C4-2B (cell line): ENCODE measurements around the gene FOXB2.
"Not testable (repeated sequence)": the region's sequence is repeated elsewhere in the genome, so short reads cannot be mapped to it uniquely, and the experiment has no call there.

ENCODE experiments used
- H3K27ac ChIP-seq: fragments of 450-650 bp; 2 replicates; pipeline ENCODE4 v1.5.1; 2017
- CTCF ChIP-seq: fragments of 450-650 bp; conservative IDR thresholded peaks from 2 replicates; pipeline ENCODE4 v1.5.1; 2017; ENCODE audit warnings: mild to moderate bottlenecking
- ZFX ChIP-seq: fragments of 450-650 bp; IDR thresholded peaks from 2 replicates; pipeline ENCODE4 v1.6.1; 2017

The FOXB2 gene

GRCh38 chr9:77030045-77030444 lies 10.6 kb downstream of the FOXB2 start:
- H3K27ac ChIP-seq: no peak overlapping the region
- no peak for TF ChIP-seq CTCF
- no peak for TF ChIP-seq ZFX

- TF ChIP-seq ZFX (no peak), CTCF (no peak)
- no peak overlapping the region for H3K27ac ChIP-seq
Measured at GRCh38 chr9:77038281-77039036, 19.0 kb downstream of the FOXB2 start.

- no peak for TF ChIP-seq CTCF
- no peak for TF ChIP-seq ZFX
- H3K27ac ChIP-seq: no peak overlapping the region
Measured at GRCh38 chr9:77040340-77040739, 20.9 kb downstream of the FOXB2 start.

DNA sequence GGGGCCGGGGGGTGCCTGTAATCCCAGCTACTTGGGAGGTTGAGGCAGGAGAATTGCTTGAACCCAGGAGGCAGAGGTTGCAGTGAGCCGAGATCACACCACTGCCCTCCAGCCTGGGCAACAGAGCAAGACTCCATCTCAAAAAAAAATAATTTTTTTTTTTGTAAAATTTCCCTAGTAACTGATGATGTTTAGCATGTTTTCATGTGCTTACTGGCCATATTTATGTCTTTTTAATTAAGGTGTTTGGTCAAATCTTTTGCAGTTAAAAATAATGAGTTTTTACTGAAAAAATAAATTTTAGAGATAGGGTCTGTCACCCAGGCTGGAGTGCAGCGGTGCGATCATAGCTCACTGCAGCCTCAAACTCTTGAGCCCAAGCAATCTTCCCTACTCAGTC lies 24.3 kb downstream of the FOXB2 start:
- not testable (repeated sequence) for H3K27ac ChIP-seq

GRCh38 chr9:77060681-77061080 lies 41.2 kb downstream of the FOXB2 start:
- H3K27ac ChIP-seq: not testable (repeated sequence)

GRCh38 chr9:77063645-77064285 lies 44.3 kb downstream of the FOXB2 start:
- no peak for TF ChIP-seq ZFX
- no peak for TF ChIP-seq CTCF
- H3K27ac ChIP-seq: no peak overlapping the region

- H3K27ac ChIP-seq: no peak overlapping the region
- TF ChIP-seq CTCF (no peak), ZFX (no peak)
Measured at GRCh38 chr9:77066388-77066787, 46.9 kb downstream of the FOXB2 start.
